Measurements from ENCODE around the gene ERICH4. TPM values are rescaled to one million over a fixed set of nuclear protein-coding genes. Genes with fewer than 3 reads are reported as not detected.

Gene ERICH4
- total and polyA plus RNA-seq, 9 of the 15 experiments (the other 6 are each of a cell fraction or from before 2014, with no cell fraction given): not detected

DNA sequence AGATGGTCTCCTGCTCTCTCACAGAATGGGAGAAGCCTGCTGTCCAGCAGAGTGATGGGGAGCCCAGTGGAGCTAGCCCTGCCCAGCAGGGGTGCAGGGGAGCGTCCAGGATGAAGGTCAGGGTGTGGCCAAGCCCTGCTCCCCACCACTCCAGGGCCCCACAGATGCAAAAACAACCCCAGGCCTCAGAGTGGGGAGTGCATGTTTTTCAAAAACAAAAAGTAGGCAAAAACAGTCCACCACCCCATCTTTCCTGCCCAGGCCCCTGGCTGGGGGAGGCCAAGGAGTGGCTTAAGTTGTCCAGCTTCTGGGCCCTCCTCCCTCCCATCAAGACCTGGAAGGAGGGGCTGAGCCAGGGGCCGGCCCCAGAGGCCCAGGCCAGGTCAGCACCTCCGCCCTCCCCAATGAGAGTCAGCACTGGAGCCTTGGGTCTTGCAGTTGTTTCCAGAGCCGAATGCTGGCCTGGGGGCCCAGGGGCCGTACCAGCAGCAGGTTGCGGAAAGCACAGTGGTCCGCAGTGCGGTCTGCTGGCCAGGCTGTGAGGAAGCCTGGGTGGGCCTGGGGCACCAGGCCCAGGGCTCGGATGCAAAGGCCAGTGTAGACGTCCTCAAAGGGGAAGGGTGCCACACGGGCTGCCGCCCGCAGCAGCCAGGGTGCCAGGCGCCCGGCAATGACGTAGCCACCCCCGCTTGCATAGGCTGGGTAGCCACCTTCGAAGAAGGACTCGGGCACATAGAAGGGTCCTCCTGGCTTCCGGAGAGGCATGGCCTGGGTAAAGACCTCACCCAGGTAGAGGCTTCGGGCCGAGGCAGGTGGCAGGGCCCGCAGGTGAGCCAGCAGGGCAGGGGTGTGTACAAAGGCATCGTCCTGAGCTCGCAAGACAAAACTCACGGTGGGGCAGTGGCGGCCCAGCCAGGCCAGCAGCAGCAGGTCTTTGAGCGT is 17.5 kb upstream of the ERICH4 start:
- Histone ChIP-seq H3K4me2 (ENCODE audit: insufficient read depth, low read length) (no peak overlapping the region), H3K27me3 (ENCODE audit: control insufficient read depth in 2 of 2, insufficient read depth in 2 of 2, low read length in 2 of 2) (no peaks in the 10 kb centered on the region), H2AFZ (ENCODE audit: low read depth, low read length) (no peak overlapping the region), H3K9me3 (replicated peaks; ENCODE audit: control insufficient read depth, insufficient read depth, low read depth, low read length) (no peaks in the 10 kb centered on the region), H3K4me3 (no peak overlapping the region), H3K36me3 (ENCODE audit: control insufficient read depth, insufficient read depth, low read length) (peaks cover 43% of the 10 kb centered on the region; the same call in 2 of the 3 replicates), H3K9me1 (ENCODE audit: control insufficient read depth, insufficient read depth, low read length) (no peaks in the 10 kb centered on the region), H3K4me1 (replicated peaks in 1 of 2; ENCODE audit: control insufficient read depth in 2 of 2, insufficient read depth in 2 of 2, low read length in 2 of 2) (peaks cover 23 to 47% of the 10 kb centered on the region in 2 experiments), H4K20me1 (replicated peaks; ENCODE audit: control insufficient read depth, insufficient read depth, low read length) (no peaks in the 10 kb centered on the region), H3K9ac (ENCODE audit: insufficient read depth in 1 of 2, low read depth in 2 of 2, low read length in 2 of 2) (peak overlapping the region in 1 of 2 experiments; percentile 87; a peak in 2 of 4 replicates), H3K79me2 (ENCODE audit: control insufficient read depth, insufficient read depth, low read length) (peaks cover 8% of the 10 kb centered on the region; the same call in 2 of the 3 replicates), H3K27ac (ENCODE audit: extremely low read depth, low read depth, low read length) (no peak overlapping the region)
- FAIRE-seq (no peak), DNase-seq (ENCODE audit: extremely low read depth in 1 of 4, low spot score in 3 of 4) (no peak), ATAC-seq (peak; percentile 19; the same call in 1 of the 3 replicates)
- WGBS (ENCODE audit: insufficient coverage, low coverage, missing lambda C conversion rate): 85% methylated on average over 22 of the region's 28 CpGs
- TF ChIP-seq CEBPG (CRISPR knock-in tag; IDR thresholded peaks at IDR 0.05) (peak; percentile 6; the same call in 1 of the 2 replicates), CEBPG (tag; conservative IDR thresholded peaks at IDR 0.05 in 1 of 2, IDR thresholded peaks at IDR 0.05 in 1 of 2) (no peak), CBFA2T3 (IDR thresholded peaks at IDR 0.05) (no peak), HNRNPK (IDR thresholded peaks at IDR 0.05; ENCODE audit: low read depth, low read length, poor library complexity, severe bottlenecking) (no peak)
- TF ChIP-seq, protein P1, sequence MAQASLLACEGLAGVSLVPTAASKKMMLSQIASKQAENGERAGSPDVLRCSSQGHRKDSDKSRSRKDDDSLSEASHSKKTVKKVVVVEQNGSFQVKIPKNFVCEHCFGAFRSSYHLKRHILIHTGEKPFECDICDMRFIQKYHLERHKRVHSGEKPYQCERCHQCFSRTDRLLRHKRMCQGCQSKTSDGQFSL (CRISPR knock-in tag; IDR thresholded peaks at IDR 0.05): no peak
- TF ChIP-seq, protein P1 (tag; IDR thresholded peaks at IDR 0.05): 0 out of 4 replicates have a peak, but pooled peaks of 1 of the 2 experiments have one; percentile 10
- POLR2A ChIA-PET: interaction anchor here (0.7 to 1.0 kb wide), 2 partner anchors 18 to 1881 kb away, joined by 3 to 7 read pairs; no protein-coding TSS in a partner anchor
- no TSS peak for BruUV-seq (replicated peaks)
- CTCF ChIA-PET (ENCODE audit: low intra/inter-chr PET ratio): interaction anchor here (0.6 kb wide), 1 partner anchor 33 kb away, joined by 3 read pairs; no protein-coding TSS in a partner anchor
- intact Hi-C loops (cut with micrococcal nuclease): no loop called here
- in situ Hi-C loops (cut with MboI): no loop called here
